AG08395 (cell line): ENCODE data around the gene TOMM6.
"Not testable (repeated sequence)": the region's sequence is repeated elsewhere in the genome, so short reads cannot be mapped to it uniquely, and the experiment has no call there.

ENCODE experiments used
- DNase-seq: peaks from one replicate; pipeline ENCODE4 v3.0.0; 2012; ENCODE audit warnings: mixed read lengths, low spot score

Gene TOMM6

GRCh38 chr6:41763470-41763869 lies 24.0 kb upstream of the TOMM6 start:
- DNase-seq: no peak

- not testable (repeated sequence) for DNase-seq
These were observed 21.3 kb upstream of the TOMM6 start for GRCh38 chr6:41766043-41766664.

DNA sequence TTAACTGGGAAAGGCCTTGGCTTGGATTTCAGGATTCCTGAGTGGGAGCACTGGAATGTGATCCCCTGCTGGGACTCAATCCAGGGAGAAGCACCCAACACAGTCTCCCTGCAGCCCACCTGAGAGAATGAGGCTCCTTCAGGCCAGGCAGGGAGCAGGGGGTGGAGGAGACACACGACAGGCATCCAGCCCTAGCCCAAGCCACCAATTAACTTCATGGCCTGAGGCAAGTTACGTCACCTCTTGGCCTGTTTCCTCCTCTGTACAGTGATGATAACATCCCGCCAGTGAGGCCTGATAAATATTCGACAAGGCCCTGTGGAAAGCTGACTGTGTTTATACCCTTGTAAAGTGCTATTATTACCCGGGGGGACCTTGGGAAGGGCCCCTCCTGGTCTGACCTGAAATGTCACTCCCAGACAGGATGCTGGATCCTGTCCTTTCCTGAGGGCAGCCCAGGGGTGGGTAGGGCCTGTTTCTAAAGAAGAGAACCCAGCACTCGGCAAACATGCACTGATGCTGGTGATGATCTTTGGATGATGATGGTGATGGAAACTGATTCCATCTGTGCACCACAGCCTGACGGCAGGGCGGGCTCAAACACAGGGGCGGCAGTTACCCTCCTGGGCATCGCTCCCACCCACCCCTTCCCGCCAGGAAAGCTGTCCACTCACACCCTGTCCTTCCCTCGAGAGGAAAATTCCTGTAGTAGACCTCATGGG lies 20.2 kb upstream of the TOMM6 start:
- peak; percentile 92 for DNase-seq

- DNase-seq: no peak
These were observed 18.8 kb upstream of the TOMM6 start for GRCh38 chr6:41768545-41769308.

DNA sequence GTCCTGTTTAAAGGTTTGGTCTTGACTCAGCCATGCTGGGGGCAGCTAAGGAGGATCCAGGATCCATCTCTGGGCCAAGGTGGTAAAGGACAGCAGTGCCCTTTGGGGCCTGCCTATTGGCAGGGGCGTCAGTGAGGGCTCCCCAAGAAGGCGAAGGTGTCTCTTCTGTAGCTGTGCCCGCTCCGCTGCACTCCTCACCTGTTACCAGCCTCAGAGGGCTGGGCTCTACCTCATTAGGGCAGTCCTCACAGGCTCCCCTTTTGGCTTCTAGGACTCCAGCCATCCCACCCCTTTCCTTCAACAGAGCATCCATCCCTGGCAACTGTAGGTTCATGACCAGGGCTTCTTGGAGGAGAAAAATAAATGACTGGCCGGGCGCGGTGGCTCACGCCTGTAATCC lies 18.1 kb upstream of the TOMM6 start:
- no peak for DNase-seq

DNA sequence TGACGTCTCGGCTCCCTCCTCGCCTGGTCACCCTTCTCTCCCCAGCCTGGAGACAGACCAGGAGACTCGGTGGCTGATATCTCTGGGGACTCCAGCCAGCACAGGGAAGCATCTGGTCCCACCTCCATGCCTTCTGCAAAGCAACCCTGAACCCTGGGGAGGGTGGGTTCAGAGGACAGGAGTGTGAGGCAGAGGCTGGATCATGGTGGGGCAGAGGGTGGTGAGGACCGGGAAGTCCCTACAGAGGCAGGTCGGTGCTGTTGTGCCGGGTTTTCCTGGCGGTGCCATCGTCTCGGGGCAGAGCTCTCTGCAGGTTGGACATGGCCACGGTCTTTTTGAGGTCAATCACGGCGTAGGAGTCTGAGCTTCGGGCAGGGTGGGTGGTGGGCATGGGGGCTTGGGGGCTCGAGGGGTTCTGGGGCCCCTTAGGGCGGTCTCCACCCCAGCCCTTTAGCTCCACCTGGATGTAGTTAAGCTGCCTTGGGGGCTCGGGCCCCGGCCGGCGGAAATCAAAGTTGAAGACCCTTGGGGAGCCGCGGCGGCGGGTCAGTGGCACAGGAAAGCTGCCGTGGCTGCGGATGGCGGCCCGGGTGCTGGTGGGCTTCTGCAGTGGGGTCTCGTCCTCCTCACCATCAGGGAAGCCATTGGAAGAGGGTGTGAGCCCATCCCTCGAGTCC lies 17.0 kb upstream of the TOMM6 start:
- no peak for DNase-seq

DNA sequence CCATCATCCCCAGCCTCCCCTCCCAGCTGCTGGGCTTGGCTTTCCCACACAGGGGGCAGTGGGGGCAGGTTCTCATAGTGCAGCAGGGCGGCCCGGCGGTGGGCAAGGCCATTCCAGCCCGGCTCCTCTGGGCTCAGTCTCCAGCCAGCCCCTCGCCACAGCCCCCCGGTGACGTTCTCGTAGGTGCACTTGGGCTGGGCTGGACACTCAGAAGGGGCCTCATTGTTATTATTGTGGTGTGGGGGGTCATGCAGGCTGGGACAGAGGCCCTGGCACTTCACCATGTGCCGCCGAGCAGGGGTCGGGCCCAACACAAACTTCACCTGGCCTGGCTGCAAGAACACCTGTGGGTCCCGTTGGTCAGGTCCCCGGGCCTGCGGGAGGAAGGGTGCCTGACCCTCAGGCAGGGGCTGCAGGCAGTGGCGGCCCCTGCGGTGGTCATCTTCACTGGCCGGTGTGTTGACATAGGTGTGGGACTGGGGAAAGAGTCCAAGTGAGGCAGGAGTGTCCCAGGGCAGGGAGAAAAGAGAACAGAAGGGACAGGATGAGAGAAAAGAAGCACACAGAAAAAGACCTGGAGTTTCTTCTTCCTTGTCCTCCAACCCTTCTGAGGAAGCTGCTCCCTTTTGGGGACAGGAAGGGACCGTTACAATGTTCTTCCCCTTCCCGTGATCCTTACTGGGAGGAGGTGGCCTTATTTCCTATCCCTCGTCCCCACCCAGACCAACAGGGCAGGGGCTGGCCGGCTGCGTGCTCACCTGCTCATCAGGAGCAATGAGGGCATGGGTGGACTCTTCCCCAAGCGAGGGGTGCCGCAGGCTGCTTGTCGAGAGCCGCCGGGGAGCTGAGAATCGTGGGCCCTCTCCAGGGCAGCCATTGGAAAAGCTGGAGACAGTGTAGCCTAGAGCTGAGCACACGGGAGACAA lies 16.2 kb upstream of the TOMM6 start:
- DNase-seq: no peak

DNA sequence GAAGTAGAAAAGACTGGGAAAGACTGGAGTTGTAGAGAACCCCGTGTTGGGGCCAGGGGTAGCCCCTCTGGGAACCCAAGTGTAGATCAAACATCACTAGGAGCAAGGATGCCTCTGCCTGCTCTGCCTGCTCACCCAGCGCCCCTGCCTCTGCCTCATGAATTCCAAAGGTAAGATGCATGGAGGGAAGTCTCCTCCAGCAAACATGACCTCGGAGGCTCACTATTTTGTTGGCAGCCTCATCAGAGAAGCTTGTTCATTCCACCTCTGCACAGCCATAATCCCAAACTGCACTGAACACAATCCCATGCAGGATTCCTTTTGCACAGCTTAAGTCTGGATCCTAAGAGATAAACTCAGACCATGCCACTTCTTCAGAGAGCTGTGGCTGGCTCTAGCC lies 12.7 kb upstream of the TOMM6 start:
- DNase-seq: no peak

DNA sequence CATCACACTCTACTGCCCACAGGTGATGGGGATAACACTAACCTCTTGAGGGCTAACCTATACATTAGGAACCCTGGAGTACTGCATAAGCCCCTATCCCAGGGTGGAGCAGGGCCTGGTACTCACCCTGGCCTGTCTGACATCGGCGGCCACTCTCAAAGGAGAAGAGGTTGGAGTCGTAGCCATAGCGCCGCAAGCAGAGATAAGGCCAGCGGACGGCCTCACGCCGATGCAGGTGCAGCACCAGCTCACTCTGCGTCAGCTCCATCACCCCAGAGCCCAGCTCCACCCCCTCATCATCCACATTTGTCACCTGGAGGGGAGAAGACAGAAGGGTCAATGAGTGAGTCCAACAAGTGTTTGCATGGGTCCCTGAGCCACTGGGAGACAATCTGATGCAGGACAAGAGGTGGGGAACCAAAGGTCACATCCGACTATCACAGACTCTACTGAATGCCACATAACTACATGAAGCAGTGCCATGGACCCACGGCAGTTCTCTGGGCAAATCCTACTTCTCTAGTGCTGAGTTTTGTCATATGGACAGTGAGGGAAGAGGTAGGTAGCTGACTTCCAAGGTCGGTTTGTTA lies 12.1 kb upstream of the TOMM6 start:
- no peak for DNase-seq

GRCh38 chr6:41777551-41778285 lies 9.8 kb upstream of the TOMM6 start:
- no peak for DNase-seq

DNA sequence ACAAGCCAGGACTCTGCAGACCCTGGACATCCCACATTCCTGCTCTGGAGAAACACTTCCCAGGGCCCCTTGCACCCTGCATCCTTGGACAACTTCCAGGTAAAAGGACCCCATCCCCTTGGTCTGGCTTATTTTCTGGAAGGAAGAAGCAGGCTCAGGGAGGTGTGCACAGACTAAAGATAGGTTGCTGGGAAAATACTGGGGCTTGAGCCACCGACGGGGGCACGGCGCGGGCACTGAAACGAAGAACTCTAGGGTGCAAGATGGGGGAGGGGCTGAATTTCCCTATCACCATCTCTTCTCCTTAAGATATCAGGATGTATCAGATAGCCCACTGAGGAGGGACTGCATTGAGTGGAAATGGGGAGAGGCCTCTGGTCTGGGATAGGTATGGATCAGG lies 8.6 kb upstream of the TOMM6 start:
- no peak for DNase-seq

GRCh38 chr6:41779336-41779735 lies 8.2 kb upstream of the TOMM6 start:
- no peak for DNase-seq

- DNase-seq: peak; percentile 98
These were observed 7.5 kb upstream of the TOMM6 start, which contains the start of gene FRS3 for GRCh38 chr6:41779788-41780550. Gene FRS3, minus strand, starts transcription at chr6:41779900. Its CDS starts 2,913 bp downstream, at chr6:41776987.

- DNase-seq: peak; percentile 20
These were observed 6.7 kb upstream of the TOMM6 start, which contains the start of gene PRICKLE4 for GRCh38 chr6:41780551-41781365. Gene PRICKLE4, plus strand, starts transcription at chr6:41780782. Its CDS starts 2,692 bp downstream, at chr6:41783474.

DNA sequence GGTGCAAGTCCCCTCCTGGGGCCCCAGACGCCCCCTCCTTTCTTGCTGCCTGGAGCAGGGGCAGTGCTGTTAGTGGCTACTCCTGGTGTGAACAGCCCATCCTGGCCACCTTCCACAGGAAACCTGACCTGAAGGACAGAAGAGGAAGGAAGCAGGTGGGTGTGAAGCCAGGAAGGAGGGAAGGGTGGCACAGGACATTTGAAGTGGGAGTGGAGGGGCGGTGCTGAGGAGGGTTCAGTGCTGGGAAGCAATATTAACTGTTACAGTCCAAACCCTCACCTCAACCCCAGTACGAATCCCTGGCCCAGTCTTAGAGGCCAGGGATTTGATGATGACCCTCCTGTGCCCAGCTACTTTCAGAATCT lies 6.1 kb upstream of the TOMM6 start:
- DNase-seq: no peak

GRCh38 chr6:41783106-41783780 lies 4.3 kb upstream of the TOMM6 start:
- DNase-seq: no peak

DNA sequence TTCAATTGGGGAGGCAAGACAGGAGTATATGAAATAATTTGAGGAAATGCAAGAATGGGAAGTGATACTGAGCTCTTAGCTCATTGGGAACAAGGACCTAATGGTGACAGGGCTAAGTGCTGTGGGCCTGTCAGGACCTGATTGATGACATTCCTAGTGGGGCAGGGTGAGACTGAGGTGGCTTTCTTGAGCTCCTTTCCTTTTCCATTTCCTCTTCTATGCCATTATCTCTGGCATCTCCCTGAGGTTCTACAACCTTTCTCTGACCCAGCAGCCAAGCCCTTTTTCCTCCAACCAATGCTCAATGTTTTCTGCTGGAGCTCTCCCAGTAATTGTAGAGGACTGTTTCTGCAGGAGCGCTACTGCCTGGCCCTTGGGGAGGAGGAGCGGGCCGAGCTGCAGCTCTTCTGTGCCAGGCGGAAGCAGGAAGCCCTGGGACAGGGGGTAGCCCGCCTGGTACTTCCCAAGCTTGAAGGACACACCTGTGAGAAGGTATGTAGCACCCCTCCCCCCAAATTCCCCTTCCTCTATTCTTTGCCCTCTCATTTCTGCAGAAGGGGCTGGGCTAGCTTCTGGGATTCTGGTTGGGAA lies 2.8 kb upstream of the TOMM6 start:
- no peak for DNase-seq

GRCh38 chr6:41785254-41785653 lies 2.2 kb upstream of the TOMM6 start:
- DNase-seq: no peak
